Left colon (tissue), 2 donors: Measurements from ENCODE around the gene ALG13. TPM values are rescaled to one million over a fixed set of nuclear protein-coding genes. Genes with fewer than 3 reads are reported as not detected.
"Not testable (repeated sequence)": the region's sequence is repeated elsewhere in the genome, so short reads cannot be mapped to it uniquely, and the experiment has no call there.

Experiments
- ATAC-seq: fragments of 200-7000 bp; cut with Tn5 transposase; one replicate; pipeline ENCODE4 v1.9.1; 2020; ENCODE audit warnings: mild to moderate bottlenecking, moderate library complexity
- DNase-seq, 2 donors: peaks; one replicate each; pipeline ENCODE4 v3.0.0-alpha.2; 2020
- intact Hi-C, 2 donors: fragments of 100-400 bp; cut with DNase I in 1 of 2; cut with micrococcal nuclease in 1 of 2; formaldehyde crosslinking; loops; one replicate each; pipeline versions ENCODE4 v1.11.2 to v1.14.0; 2022; cut with DNase I, micrococcal nuclease
- total RNA-seq, 2 donors: library from RNA; stranded (reverse); fragmentation: NEBNext Ultra II Directional; extraction: Animal tissue kit (Norgen Biotek cat#: 25700); gene quantifications; one replicate each; pipeline ENCODE4 v1.2.1, GENCODE V29; 2021
- donor health status: DM: no; HTN: no; CAD: no.
- donor health status: DM: yes; HTN: yes; CAD: no.

The ALG13 gene
- total RNA-seq, 2 donors from 2014 or later = 47.7 to 57.6 TPM

DNA sequence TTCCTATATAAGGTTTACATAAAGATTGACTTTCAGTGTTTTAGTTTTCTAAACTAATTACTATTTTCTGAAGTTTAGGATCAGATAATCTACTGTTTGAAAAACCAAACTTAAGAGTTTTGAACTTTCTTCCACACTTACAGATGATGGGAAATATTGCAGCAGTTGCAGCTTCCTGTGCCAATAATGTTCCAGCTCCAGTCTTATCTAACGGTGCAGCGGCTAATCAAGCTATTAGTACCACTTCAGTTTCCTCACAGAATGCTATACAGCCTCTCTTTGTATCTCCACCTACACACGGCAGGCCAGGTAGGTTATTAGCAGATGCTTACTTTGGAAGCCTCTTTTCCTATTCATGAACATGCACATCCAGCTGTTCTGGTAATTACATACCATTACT is 55.6 kb downstream of the ALG13 start:
- intact Hi-C loops = no loop called here
- no peak for ATAC-seq
- DNase-seq = no peak

DNA sequence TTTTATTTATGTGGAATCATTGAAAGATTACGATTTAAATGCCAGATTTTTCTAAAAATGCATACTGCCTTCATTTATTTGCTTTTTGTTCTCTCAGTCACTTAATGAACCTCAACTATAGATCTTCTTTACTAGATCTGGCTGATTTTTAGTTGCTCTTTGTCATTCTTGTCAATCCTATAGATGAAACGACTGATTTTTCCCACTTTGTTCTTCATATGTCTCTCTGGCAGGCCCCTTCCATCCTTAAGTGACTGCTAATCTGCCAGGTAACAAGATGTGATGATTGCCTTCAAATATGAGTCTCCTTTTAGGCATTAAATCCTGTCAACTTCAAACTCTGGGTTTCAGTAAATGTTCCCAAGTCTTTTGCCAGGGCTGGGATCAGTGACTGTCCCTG is 61.0 kb downstream of the ALG13 start:
- ATAC-seq (no peak), DNase-seq (no peak)
- intact Hi-C loops = no loop called here

DNA sequence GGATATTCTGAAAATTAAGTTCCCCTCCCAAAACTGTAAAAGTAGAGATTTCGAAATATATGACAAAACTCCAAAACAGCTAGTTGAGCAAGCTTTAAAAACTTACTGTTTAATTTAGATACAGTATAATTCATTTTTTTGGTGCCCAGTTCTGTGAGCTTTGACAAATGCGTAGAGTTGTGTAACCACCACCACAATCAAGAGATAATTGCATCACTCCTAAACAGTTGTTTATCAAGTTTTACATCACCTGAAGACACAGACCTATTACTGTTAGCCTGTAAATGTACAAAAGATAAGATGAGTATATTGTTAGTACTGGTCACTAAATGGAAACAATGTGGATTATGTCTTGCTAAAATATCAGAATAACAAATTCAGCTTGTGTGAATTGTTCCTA is 62.3 kb downstream of the ALG13 start:
- intact Hi-C loops = no loop called here
- ATAC-seq = no peak
- no peak for DNase-seq

DNA sequence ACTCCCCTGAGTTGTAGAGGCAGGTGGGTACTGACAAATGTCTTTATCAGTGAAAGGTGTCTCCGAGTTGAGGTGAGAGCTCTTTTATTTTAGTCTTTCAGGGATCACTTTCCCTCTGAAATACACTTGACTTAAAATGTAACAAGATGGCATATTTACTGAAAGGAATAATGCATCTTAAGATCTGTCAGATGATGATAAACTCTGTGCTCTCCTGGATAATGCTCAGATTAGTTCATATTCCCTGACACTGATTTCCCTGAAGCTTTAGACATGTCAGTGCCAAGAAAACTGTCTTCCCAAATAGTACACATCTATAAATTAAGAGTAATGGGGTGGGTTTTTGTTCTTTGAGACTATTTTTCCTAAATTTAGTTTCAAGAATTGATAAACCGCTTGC is 75.5 kb downstream of the ALG13 start:
- intact Hi-C loops = no loop called here
- ATAC-seq (no peak), DNase-seq (no peak)

DNA sequence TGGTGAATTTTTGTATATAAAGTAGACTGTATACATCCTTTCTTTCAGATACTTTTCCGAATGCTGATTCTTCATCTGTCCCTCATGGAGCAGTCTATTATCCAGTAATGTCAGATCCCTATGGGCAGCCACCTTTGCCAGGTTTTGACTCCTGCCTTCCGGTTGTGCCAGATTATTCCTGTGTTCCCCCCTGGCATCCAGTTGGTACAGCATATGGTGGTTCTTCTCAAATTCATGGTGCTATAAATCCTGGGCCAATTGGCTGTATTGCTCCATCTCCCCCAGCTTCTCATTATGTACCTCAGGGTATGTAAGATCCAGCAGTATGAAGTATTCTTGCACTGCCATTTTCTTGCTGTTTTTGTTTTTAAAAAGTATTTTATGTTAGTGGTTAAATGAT is 78.7 kb downstream of the ALG13 start:
- no peak for ATAC-seq
- intact Hi-C loops = no loop called here
- no peak for DNase-seq

DNA sequence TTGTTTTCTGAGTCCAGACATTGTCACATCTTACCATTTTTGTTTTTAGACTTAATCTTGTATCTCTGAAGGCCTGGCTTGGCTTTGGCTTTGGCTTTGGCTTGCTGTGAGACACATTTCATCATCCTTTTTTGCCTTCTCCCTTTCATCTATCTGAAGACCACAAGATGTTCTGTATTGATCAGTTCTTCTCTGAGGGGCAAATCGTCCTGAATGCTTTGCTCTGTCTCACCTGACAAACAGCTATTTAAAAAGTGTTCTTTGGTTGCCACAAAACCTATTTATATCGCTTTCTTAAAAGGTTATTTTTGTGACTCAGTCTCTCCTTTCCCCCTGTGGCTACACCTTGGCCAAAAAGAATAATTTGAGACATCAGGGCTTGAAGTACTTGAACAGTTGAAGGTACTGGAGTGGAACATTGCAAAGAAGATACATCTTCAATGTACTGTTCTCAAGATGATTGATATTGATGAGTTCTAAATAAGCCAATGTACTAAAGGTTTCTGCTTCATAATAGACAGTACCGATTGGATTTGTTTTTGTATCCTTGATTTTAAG is 80.7 kb downstream of the ALG13 start:
- intact Hi-C loops = no loop called here
- no peak for ATAC-seq
- no peak for DNase-seq

DNA sequence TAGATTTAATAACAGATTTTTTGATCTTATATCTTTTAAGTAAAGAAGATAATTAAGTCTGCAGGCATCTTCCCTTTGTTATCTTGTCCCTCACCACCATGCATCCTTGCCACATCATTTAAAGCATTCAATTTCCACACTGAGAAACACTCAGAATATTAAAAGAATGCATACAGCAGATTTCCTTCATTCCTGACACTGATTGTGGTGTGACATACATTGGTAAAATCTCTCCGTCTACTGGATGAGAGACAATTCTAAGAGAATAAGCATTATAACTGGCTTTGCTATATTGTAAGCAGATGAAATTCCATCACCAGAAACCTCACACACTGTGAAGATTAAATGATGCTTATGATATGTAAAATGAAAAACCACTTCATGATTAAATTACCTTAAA is 97.6 kb downstream of the ALG13 start:
- DNase-seq (no peak), ATAC-seq (no peak)
- intact Hi-C loops = no loop called here

DNA sequence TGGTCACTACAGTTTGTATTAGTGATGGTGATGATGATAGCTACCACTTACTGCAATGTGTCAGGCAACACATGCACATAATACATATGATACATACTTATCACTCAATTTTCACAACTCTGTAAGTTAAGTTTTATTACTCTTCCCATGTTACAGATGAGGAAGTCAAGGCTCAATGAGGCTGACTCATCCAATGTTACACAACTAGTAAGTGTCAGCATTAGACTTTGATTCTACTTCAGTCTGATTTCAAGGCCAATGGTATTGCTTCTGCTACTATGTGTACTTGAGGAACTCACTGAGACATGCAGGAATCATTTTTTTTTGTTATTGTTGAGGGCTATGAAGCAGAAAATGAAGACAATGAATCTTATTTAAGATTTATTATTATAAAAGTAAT is 98.6 kb downstream of the ALG13 start:
- intact Hi-C loops = no loop called here
- DNase-seq (no peak), ATAC-seq (peak; percentile 81)

DNA sequence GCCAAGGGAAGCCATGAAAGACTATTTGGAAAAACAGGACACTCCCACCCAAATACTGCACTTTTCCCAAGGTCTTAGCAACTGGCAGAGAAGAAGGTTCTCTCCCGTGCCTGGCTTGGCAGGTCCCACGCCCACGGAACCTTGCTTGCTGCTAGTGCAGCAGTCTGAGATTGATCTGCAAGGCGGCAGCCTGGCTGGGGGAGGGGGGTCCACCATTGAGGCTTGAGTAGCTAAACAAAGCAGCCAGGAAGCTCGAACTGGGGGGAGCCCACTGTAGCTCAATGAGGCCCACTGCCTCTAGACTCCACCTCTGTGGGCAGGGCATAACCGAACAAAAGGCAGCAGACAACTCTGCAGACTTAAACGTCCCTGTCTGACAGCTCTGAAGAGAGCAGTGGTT is 103.7 kb downstream of the ALG13 start:
- DNase-seq (no peak), ATAC-seq (no peak)
- intact Hi-C loops = no loop called here

DNA sequence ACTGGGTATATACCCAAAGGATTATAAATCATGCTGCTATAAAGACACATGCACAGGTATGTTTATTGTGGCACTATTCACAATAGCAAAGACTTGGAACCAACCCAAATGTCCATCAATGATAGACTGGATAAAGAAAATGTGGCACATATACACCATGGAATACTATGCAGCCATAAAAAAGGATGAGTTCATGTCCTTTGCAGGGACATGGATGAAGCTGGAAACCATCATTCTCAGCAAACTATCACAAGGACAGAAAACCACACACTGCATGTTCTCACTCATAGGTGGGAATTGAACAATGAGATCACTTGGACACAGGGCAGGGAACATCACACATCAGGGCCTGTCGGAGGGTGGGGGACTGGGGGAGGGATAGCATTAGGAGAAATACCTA is 109.1 kb downstream of the ALG13 start:
- ATAC-seq, DNase-seq, intact Hi-C loops: not testable (repeated sequence)

Other genes with a start within 250 kb of the ALG13 start
- under 1 TPM in 1 of 2 donors, not detected in 1; 0.20 TPM for gene SERTM2, start 169.5 kb upstream of the ALG13 start, total RNA-seq
- not detected for gene TRPC5OS, start 195.0 kb downstream of the ALG13 start, total RNA-seq